RKO (cell line): ENCODE data around the gene SLC12A3.
"Not testable (repeated sequence)": the region's sequence is repeated elsewhere in the genome, so short reads cannot be mapped to it uniquely, and the experiment has no call there.

Experiments
- DNase-seq: peaks from one replicate; pipeline ENCODE4 v3.0.0-alpha.2; 2016; ENCODE audit warnings: low spot score

SLC12A3 gene

DNA sequence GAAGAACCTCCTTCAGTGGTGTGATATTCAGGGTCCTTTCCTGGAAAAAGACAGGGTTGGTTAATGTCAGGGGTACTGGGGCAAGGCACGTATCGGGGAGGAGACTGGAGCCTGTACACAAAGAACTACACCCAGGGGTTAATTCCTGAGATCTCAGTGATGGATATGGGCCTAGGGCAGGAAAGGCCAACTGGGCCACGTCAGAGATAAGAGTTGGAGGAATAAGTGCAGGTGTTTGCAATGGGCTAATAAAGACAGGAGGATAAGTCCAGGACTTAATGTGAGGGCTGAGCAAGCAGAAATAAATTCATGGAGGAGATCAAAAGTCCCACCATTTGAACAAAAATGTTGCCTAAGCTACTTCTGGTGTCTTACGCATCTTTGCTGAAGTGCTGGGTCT, 56.6 kb downstream of the SLC12A3 start:
- DNase-seq = no peak

DNA sequence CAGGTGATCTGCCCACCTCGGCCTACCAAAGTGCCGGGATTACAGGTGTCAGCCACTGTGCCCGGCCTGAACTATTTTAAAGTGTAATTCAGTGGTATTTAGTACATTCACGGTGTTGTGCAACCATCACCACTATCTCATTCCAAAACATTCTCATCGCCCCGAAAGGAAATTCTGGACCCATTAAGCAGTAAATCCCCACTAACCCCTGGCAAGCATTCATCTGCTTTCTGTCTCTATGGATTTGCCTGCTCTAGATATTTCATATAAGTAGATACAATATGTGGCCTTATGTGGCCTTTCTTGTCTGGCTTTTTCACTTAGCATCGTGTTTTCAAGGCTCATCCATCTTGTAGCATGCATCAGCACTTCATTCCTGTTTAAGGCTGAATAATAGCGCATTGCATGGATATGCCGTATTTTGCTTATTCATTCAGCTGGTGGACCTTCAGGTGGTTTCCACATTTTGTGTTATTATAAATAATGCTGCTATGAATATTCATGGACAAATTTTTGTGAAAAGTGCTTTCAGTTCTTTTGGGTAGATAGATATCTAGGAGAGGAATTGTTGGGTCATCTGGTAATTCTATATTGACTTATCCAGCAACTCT, 58.6 kb downstream of the SLC12A3 start:
- DNase-seq = no peak

- DNase-seq = no peak
Observed at GRCh38 chr16:56927471-56927870, 62.5 kb downstream of the SLC12A3 start.

GRCh38 chr16:56929639-56930038, 64.6 kb downstream of the SLC12A3 start:
- DNase-seq = no peak

- DNase-seq = no peak
Observed at GRCh38 chr16:56930486-56931270, 65.7 kb downstream of the SLC12A3 start.

GRCh38 chr16:56931271-56931891, 66.4 kb downstream of the SLC12A3 start:
- no peak for DNase-seq

DNA sequence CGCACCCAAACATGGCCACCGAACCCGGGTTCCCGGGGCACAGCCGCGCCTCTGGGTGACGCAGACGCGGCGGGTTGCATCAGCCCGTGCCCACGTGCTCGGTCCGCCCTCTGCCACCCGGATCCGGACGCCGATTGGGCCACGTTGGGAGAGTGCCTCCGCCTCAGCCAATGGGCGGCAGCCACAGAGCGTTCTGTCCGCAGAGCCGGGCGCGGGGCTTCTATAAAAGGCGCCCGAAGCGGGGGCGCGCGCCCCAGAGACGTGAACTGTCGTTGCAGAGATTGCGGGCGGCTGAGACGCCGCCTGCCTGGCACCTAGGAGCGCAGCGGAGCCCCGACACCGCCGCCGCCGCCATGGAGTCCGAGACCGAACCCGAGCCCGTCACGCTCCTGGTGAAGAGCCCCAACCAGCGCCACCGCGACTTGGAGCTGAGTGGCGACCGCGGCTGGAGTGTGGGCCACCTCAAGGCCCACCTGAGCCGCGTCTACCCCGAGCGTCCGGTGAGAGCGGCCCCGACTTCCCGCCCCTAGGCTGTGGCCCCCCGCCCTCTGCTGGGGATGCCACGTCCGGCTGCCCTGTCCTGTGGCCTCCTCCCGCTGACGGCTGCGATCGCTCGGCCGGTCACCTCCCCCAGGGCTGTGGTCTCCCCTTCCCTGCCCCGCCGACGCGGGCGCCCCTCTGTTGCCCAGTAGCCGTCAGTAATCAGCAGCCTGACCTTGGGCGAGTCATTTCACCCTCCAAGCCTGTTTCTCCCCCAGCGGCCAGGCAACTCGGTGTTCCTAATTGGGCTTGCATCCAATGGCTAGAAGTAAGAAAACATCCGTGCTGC, 67.1 kb downstream of the SLC12A3 start, which contains the start of gene HERPUD1:
Gene HERPUD1 (plus strand): TSS at position 251 of the 829 bp plus-strand sequence. CDS start 103 bp downstream, at position 354.
- DNase-seq = peak; percentile 98

- DNase-seq = peak; percentile 94
Observed at GRCh38 chr16:56932721-56933619, 68.0 kb downstream of the SLC12A3 start.

- DNase-seq = no peak
Observed at GRCh38 chr16:56933828-56934598, 69.0 kb downstream of the SLC12A3 start.

DNA sequence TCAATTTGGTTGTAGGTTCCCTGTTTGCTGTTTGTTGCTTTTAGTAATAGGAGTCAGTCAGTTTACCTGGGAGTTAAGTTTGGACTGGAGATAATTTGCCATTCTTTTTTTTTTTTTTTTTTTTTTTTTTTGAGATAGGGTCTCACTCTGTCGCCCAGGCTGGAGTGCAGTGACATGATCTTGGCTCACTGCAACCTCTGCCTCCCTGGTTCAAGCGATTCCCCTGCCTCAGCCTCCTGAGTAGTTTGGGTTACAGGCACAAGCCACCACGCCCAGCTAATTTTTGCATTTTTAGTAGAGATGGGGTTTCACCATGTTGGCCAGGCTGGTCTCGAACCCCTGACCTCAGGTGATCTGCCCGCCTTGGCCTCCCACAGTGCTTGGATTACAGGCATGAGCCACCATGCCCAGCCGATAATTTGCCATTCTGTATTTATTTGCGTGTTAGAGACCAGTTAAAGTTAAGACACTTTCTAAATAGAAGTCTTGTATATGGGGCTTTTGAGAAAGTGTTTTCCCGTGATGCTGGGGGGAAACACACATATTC, 69.7 kb downstream of the SLC12A3 start:
- not testable (repeated sequence) for DNase-seq

DNA sequence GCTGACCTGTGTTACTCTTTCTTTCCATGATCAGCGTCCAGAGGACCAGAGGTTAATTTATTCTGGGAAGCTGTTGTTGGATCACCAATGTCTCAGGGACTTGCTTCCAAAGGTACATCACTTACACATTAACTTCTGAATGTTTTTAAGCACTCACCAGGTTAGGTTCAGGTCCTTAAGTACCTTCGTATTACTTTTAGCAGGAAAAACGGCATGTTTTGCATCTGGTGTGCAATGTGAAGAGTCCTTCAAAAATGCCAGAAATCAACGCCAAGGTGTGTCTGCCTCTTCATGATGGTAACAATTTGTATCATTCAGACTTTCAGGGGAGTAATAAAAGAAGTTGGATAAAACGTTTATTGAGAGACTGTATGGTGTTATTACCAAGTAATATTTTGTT, 70.2 kb downstream of the SLC12A3 start:
- no peak for DNase-seq

DNA sequence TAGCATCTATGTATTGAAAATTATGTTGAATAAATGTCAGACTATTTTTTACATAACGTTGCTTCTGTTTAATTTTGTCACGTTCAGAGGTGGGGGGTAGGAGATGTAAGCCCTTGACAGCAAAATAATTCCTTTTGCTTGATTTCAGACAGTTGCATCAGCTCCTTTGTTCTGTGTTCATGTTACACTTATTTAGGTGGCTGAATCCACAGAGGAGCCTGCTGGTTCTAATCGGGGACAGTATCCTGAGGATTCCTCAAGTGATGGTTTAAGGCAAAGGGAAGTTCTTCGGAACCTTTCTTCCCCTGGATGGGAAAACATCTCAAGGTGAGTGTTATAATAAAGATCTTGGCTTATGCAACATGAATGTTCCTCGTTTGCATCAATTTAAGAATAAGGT, 71.5 kb downstream of the SLC12A3 start:
- DNase-seq = no peak

DNA sequence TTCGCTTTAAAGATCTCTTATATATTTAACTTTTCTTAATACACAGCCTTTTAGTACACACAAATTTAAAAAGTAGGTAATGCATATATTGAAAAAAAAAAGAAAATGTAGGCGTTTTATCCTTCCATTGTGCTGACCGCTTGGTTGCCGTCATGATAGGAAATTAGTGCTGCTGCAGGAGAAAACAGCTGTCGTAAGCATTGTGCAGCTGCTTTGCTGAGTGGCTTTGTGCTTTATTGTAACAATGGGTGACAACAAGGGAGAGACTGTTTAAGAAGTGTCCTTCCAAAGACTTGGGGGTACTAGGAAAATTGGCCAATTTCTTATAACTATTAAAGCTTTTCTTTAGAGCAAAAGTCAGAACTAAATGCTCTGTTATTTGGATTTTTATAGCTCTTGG, 71.9 kb downstream of the SLC12A3 start:
- DNase-seq = no peak

DNA sequence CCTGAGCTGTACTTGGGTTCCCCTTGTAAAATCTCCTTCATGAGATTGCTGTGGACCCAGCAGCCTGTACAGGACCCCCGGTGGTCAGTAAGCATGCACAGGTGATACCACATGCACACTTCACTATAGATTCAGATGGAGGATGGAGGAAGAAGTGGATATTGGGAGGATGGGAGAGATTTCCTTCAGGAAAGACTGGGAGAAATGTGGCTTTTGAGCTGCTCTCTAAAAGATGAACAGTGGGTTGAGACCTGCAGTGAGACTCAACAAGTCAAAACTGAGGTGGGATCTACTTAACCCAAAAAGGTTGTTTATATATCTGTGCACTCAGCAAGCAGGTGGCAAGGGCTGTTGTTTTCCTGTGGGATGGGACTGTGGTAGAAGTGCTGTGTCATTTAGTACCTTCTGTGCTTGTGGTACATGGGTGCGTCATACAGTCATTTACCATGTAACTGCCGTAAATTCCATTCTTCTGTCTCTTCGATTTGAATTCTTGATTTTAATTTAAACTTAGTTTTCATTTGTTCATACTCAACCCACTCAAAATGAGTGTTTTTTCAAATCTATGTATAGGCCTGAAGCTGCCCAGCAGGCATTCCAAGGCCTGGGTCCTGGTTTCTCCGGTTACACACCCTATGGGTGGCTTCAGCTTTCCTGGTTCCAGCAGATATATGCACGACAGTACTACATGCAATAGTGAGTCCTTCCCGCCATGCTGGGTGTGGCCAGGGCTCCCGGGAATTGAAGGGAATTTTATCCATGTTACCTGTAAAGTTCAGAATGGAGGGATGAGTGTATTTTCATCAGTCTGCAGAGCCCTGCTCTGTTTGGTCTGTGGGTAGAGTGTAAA, 73.9 kb downstream of the SLC12A3 start:
- no peak for DNase-seq

DNA sequence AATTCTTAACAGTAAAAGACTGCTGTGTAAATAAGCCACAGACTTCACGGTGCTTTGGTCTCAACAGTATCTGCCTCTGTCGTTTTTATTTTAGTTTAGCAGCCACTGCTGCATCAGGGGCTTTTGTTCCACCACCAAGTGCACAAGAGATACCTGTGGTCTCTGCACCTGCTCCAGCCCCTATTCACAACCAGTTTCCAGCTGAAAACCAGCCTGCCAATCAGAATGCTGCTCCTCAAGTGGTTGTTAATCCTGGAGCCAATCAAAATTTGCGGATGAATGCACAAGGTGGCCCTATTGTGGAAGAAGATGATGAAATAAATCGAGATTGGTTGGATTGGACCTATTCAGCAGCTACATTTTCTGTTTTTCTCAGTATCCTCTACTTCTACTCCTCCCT, 74.8 kb downstream of the SLC12A3 start:
- no peak for DNase-seq

DNA sequence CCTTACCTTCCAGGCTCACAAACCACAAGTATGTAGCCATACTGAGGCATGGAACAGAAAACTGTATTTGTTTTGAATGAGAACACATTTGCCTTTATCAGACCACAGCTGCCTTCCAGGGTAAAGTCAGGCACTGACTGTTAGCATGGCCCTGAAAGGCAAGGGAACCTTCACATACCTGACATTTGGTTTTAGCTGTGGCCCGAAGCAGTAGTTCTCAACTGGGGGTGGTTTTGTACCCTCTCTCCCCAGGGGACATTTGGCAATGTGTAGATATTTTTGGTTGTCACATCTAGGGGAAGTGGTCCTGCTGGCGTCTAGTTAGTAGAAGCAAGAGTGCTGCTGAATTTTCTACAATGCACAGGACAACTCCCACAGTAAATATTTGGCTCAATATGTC, 76.1 kb downstream of the SLC12A3 start:
- no peak for DNase-seq

- no peak for DNase-seq
Observed at GRCh38 chr16:56941856-56942331, 76.9 kb downstream of the SLC12A3 start.

- DNase-seq = no peak
Observed at GRCh38 chr16:56943761-56944375, 78.9 kb downstream of the SLC12A3 start.
